Measurements from ENCODE around the gene SRPK2.

DNA sequence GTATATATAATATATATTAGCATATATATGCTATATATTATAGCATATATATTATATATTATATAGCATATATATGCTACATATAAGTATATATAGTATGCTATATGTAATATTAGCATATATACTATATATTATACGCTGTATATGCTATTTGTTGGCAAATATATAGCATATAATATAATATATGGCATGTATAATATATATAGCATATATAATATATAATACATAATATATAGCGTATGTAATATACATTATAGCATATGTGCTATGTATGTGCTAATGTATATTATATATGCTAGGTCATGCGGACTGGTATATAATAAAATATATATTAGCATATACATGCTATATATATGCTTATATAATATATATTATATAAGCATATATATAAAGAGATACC lies 301.9 kb downstream of the SRPK2 start:
- TF ChIP-seq, protein P1, sequence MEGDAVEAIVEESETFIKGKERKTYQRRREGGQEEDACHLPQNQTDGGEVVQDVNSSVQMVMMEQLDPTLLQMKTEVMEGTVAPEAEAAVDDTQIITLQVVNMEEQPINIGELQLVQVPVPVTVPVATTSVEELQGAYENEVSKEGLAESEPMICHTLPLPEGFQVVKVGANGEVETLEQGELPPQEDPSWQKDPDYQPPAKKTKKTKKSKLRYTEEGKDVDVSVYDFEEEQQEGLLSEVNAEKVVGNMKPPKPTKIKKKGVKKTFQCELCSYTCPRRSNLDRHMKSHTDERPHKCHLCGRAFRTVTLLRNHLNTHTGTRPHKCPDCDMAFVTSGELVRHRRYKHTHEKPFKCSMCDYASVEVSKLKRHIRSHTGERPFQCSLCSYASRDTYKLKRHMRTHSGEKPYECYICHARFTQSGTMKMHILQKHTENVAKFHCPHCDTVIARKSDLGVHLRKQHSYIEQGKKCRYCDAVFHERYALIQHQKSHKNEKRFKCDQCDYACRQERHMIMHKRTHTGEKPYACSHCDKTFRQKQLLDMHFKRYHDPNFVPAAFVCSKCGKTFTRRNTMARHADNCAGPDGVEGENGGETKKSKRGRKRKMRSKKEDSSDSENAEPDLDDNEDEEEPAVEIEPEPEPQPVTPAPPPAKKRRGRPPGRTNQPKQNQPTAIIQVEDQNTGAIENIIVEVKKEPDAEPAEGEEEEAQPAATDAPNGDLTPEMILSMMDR (conservative IDR thresholded peaks at IDR 0.05; ENCODE audit: low read depth, low read length): no peak
- TF ChIP-seq EZH2 (IDR thresholded peaks at IDR 0.05; ENCODE audit: low read length, unreplicated experiment) (no peak), EZH2phosphoT487 (IDR thresholded peaks at IDR 0.05; ENCODE audit: borderline replicate concordance, low read length) (no peak)

Data from PC-3 (cell line).